Measurements from ENCODE around the gene ATP6V1G2.
A peak's percentile ranks its signal among the peaks of the same experiment; 100 is the strongest.
"Not testable (repeated sequence)": the region's sequence is repeated elsewhere in the genome, so short reads cannot be mapped to it uniquely, and the experiment has no call there.

Gene ATP6V1G2

DNA sequence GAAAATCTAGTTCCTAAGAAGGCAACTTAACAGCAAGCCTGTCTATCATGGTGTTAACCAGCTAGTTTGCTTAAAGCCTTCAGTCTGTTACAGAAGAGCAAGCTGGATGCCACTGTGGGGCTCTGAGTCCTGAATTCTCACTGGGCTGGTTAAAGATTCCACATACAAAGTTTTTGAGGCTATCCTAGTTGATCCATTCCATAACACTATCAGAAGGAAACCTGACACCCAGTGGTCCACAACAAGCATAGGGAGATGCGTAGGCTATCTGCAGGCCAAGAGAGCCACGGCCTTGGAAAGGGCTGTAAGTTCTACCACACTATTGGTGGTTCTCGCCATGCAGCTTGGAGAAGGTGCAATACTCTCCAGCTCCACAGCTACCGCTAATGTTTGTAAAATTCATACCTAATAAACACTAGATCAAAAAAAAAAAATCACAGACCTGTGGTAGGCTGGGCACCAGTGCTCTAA is 18.1 kb downstream of the ATP6V1G2 start:
- peak in 1 of 2 experiments; percentile 17 for DNase-seq

DNA sequence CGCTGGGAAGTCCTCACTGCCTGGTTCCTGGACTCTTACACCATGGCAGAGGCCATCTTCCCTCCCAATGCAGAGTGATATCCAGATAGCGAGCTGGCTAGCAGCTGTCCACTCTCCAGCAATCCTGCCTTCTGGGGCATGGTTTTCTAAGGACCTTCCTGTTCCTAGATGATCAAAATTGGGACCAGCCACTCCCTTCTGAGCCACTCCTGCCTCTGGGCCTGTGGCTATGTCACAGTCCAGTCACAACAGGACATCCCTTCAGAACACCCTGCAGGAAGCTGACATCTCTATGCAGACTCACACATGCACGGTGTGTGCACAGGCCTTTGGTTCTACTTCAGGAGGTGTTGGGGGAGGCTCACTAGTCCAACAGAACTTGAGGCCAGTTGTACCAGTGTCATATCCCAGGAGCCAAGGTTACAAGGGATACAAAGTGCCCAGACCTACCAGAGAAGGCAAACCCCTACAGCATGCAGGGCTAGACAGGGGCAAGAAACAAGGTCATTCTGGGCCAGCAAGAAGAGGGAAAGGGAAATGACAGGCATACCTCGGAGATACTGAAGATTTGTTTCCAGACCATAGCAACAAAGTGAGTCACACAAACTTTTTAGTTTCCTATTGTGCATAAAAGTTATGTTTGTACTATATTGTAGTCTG is 20.3 kb downstream of the ATP6V1G2 start:
- DNase-seq, result no peak

DNA sequence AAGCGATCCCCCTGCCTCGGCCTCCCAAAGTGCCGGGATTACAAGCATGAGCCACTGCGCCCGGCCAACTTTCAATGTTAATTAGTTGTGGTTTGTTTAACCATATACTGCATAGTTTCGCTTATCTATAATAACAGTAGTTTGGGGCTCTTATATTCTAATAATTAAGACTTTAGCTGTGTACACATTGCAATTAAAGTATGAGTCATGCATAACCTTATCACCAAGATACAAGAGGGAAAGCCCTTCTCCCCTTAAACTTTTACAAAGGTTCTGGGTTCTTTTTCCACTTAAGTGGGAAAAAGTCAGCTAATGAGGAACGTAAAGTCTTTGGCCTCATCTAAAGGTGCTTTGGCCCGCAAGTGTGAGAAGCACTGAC is 20.9 kb downstream of the ATP6V1G2 start:
- no peak for DNase-seq

DNA sequence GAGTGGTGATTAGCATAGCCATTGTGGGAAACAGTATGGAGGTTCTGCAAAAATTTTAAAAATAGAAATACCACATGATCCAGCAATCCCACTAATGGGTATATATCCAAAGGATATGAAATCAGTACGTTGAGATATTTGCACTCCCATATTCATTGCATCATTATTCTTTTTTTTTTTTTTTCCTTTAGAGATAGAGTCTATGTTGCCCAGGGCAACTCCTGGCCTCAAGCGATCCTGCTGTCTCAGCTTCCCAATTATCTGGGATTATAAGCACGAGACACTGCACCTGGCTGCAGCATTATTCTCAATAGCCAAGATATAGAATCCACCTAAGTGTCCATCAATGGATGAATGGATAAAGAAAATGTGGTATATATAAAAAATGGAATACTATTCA is 24.6 kb downstream of the ATP6V1G2 start:
- DNase-seq, result no peak

DNA sequence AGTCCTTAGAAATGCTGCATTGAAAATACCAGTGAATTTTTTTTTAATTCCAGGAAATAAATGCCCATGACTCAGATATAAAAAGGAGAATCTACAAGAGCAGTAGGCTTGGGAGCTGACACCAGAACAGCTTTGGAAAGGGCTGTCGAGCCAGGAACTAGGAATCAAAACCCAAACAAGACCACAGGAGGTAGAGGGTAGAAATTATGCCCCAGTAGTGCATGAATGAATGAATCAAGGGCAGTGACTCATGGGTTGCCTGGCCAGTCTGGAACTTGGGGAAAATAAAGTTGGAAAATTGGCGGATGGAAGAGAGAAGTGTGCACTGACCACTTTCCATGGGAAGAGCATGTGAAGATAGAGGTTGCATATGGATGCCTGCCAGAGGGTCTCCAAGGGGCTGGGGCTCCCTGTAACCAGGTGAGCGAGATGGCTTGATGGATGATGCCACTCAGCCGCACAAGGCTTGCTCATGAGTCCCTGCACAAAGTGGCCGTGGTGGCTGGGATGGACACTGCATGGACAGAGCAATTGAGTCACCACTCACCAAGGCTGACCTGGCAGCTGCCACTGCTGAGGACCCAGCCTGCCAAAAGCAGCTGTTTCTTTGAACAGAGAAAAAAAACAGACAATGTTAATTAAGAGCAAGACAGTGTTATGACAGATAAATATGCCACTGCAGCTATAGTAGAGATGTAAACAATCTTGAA is 32.8 kb downstream of the ATP6V1G2 start:
- no peak for DNase-seq

DNA sequence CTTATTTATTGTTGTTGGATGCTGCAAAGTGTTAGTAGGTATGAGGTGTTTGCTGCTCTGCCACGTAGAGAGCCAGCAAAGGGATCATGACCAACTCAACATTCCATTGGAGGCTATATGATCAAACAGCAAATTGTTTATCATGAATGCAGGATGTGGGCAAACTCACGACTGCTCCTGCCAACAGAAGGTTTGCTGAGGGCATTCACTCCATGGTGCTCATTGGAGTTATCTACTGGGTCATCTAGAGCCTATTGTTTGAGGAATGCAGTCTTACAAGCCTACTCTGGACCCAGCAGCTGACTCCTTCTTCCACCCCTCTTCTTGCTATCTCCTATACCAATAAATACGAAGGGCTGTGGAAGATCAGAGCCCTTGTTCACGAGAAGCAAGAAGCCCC is 36.4 kb downstream of the ATP6V1G2 start:
- no peak for DNase-seq

DNA sequence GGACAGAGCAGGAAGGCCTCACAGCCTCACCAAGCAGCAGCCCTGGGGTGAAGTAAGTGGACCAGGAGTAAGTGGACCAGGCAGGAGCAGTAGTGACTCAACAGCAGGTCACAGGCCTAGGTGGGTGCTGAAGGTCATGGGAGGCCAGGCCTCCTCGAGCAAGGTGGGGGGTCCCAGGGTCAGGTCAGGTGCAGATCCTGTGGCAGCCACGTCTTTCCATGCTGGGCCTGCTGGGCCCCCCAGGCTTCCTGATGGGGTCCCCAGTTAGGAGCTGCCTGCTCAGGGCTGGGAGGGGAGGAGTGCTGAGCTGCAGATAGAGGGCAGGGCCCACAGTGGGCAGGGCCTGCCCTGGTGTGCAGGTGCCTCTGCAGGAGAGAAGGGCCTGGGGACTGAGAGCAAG is 37.4 kb downstream of the ATP6V1G2 start:
- not testable (repeated sequence) for DNase-seq

DNA sequence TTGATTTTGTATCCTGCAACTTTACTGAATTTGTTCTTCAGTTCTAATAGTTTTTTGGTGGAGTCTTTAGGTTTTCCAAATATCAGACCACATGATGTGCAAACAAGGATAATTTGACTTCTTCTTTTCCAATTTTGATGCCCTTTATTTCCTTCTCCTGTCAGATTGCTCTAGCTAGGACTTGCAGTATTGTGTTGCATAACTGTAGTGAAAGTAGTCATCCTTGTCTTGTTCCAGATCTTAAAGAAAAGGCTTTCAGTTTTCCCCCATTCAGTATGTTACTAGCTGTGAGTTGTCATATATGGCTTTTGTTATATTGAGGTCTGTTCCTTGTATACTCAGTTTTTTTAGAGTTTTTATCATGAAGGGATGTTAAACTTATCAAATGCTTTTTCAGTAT is 43.8 kb downstream of the ATP6V1G2 start:
- peak; percentile 48 to 51 for DNase-seq

DNA sequence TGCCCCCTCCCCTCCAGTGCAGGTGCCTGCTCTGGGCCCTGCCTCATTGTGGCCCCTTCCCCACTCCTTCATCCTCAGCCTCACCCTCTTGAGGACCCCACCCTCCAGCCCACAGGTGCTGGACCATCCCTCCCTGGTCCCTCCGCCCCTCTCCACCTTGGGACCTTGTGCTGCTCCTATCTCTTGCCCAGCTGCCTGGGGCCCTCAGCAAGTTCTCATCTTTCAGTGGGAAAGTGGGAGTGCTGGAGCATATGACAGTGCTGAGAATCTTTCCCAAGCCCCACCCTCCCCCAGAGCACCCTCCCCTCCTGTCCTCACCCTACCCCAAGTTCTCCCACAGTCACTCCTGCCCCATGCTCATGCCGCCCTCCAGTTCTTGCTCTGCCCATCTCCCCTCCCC is 46.8 kb downstream of the ATP6V1G2 start:
- DNase-seq, result not testable (repeated sequence)

DNA sequence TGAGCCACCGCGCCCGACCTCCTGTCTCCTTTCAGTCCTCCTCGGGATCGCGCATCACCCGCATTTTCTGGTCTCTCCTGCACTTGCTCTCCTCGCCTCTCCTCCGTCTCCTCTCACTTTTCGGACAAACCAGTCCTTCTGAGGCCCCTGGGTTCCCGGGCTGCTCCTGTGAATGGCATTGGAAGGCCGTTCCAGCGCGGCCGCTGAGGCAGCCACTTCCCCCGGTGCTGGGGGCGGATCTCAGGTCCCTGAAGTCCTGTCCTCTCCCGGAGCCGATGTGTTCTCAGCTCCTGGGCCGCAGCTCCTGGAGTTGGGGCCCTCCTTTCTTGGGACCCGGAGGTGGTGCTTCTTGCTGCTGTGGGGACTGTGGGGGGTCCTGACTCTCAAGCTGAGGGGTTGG is 47.7 kb downstream of the ATP6V1G2 start:
- DNase-seq, result no peak

DNA sequence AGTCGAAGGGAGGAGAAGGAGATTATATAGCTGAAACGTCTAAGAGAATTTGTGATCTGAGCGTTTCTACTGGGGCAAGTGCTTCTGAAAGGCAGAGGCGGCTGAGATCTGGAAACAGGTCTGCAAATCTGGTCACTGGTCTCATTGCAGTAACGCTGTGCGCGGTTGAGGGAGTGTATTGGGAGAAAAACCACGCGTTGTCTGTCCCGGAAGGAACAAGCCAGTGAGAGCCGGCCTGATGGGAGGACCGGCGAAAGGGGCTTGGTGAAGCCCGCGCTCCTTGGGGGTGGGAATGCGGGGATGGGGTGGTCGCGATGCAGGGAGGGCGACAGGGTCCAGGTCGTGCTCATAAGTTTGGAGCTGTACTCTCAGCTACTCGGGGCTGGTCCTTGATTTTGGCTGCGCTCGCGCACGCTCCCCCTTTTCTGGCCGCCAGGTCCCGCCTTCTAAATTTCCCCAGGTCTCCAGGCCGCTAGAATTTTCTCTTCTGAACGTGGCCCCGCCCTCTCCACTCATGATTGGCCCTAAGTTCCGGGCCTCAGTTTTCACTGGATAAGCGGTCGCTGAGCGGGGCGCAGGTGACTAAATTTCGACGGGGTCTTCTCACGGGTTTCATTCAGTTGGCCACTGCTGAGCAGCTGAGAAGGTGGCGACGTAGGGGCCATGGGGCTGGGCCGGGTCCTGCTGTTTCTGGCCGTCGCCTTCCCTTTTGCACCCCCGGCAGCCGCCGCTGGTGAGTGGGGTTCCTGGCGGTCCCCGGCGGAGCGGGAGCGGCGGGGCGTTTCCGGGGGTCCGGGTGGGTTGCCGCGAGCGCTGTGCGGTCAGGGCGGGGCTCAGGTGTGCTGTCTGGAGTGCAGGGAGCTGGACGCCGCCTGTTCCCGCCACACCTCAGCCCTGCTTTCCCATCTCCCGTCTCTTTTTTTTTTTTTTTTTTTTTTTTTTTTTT is 48.6 kb downstream of the ATP6V1G2 start, which contains the start of gene MICB:
MICB (plus strand) TSS at position 615 of the 946 bp plus-strand sequence; CDS start at position 664, 49 bp downstream.
- DNase-seq, result peak; percentile 95

DNA sequence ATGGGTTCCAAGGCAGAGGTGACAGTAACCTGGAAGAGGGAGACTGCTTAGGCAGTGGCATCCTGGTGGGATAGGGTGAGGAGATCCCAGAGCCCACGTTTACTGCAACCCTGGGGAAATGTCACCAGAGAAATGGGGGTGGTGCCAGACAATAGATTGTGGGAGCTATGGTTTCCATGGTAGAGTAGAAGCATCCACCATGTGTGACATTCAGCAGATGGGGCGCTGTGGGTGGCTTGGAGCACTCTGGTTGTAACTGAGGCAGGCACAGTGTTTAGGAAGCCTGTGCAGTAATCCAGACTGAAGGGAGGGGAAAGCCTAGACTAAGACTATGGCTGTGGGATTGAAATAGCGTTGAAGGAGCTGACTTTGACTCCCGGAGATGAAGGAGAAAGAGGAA is 49.6 kb downstream of the ATP6V1G2 start:
- not testable (repeated sequence) for DNase-seq

DNA sequence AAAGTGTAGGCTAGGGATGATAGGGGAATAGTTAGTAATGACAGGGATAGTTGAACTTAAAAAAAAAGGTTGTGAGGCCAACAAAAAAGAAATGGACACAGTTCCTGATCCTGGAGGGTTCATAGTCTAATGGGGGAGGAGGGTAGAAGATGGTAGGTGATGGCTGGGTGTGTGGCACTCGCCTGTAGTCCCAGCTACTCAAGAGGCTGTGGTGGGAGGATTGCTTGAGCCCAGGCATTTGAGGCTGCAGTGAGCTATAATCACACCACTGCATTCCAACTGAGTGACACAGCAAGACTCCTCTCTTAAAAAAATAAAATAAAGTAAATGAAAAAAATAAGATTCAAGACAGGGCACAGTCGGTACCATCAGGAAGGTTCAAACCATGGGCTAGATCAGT is 50.8 kb downstream of the ATP6V1G2 start:
- no peak for DNase-seq

All from AML-193 (cell line).